IMR-90 (cell line): Measurements from ENCODE around the gene PCGF6.

ENCODE experiments used
- BHLHE40 ChIP-seq: fragments of 150-350 bp; IDR thresholded peaks from 2 replicates; pipeline ENCODE4 v1.6.1; 2016; ENCODE audit warnings: mild to moderate bottlenecking, low read depth, low read length
- CEBPB ChIP-seq: IDR thresholded peaks from 2 replicates; pipeline ENCODE4 v1.6.1; 2012; ENCODE audit warnings: low read depth, low read length, improper control_type of control experiment
- CHD1 ChIP-seq: IDR thresholded peaks from 2 replicates; pipeline ENCODE4 v1.6.1; 2012; ENCODE audit warnings: low read depth, low read length, improper control_type of control experiment
- FOS ChIP-seq: fragments of 150-350 bp; IDR thresholded peaks from 2 replicates; pipeline ENCODE4 v1.6.1; 2016; ENCODE audit warnings: low read depth, low read length
- MXI1 ChIP-seq: IDR thresholded peaks from 2 replicates; pipeline ENCODE4 v1.6.1; 2012; ENCODE audit warnings: low read depth, mild to moderate bottlenecking, low read length, moderate library complexity, borderline replicate concordance
- POLR2A ChIP-seq: IDR thresholded peaks from 2 replicates; pipeline ENCODE4 v1.6.1; 2012; ENCODE audit warnings: mild to moderate bottlenecking, low read depth, low read length
- RAD21 ChIP-seq: IDR thresholded peaks from 2 replicates; pipeline ENCODE4 v1.6.1; 2012; ENCODE audit warnings: low read length, improper control_type of control experiment
- RCOR1 ChIP-seq: IDR thresholded peaks from 2 replicates; pipeline ENCODE4 v1.6.1; 2012; ENCODE audit warnings: mild to moderate bottlenecking, low read length, improper control_type of control experiment; ENCODE audit not compliant: insufficient replicate concordance
- TF ChIP-seq, protein P1 (sequence below): conservative IDR thresholded peaks from 2 replicates; pipeline ENCODE4 v1.5.1; 2012; ENCODE audit warnings: mild to moderate bottlenecking, low read depth, low read length, improper control_type of control experiment

DNA sequence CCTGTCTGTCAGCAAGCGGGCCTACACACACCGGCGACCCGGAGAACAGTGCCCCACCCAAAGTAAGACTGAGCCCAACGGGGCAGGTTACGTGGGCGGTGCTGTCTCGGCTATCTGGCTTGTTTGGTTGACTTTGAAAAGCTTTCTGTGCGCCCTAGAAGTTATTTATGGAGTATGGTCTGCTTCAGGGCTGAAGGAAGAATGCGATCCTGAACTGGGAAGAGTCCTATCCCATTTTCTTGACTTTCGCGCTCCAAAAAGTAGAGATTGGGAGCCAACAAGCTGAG is 72.5 kb downstream of the PCGF6 start:
- TF ChIP-seq, protein P1, sequence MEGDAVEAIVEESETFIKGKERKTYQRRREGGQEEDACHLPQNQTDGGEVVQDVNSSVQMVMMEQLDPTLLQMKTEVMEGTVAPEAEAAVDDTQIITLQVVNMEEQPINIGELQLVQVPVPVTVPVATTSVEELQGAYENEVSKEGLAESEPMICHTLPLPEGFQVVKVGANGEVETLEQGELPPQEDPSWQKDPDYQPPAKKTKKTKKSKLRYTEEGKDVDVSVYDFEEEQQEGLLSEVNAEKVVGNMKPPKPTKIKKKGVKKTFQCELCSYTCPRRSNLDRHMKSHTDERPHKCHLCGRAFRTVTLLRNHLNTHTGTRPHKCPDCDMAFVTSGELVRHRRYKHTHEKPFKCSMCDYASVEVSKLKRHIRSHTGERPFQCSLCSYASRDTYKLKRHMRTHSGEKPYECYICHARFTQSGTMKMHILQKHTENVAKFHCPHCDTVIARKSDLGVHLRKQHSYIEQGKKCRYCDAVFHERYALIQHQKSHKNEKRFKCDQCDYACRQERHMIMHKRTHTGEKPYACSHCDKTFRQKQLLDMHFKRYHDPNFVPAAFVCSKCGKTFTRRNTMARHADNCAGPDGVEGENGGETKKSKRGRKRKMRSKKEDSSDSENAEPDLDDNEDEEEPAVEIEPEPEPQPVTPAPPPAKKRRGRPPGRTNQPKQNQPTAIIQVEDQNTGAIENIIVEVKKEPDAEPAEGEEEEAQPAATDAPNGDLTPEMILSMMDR = no peak
- TF ChIP-seq BHLHE40 = no peak
- no peak for TF ChIP-seq POLR2A
- no peak for TF ChIP-seq RAD21
- no peak for TF ChIP-seq CEBPB
- TF ChIP-seq MXI1 = no peak
- no peak for TF ChIP-seq FOS
- TF ChIP-seq CHD1 = no peak
- no peak for TF ChIP-seq RCOR1
